ENCODE measurements around the gene ORMDL2. TPM values are rescaled to one million over a fixed set of nuclear protein-coding genes. Genes with fewer than 3 reads are reported as not detected.

ORMDL2 gene
- total and polyA plus RNA-seq, 10 of the 15 experiments (the other 5 are each of a cell fraction or from before 2014, with no cell fraction given), result 15.0 to 135 (median 33.9) TPM

DNA sequence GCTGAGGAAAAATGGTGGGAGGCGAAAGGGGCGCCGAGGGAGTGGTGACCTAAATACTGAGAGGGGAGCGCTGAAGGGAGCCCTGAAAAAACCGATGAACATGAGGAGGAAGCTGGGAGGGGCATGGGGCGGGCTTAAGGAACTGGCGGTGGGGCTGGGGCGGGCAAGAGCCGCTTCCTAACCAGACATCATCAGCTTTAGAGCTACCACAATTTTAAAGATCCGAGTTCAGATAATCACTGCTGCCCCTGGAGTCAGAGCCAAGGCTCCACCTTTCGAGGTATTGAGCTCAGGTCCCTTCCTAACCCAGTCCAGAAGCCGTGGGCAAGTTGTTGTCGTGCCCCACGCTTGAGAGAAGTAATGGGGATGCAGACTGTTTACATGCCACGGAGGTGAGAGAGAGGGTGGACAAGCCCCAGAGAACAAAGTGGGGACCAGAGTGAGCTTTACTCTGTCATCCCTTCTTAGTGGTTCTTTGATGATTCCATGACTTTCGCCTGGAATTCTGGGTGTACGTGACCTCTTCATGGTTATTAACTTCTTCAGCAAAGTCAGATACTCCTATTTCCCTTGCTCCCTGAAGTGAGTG, 393 bp downstream of the ORMDL2 start (continued):
- TF ChIP-seq, protein P1, sequence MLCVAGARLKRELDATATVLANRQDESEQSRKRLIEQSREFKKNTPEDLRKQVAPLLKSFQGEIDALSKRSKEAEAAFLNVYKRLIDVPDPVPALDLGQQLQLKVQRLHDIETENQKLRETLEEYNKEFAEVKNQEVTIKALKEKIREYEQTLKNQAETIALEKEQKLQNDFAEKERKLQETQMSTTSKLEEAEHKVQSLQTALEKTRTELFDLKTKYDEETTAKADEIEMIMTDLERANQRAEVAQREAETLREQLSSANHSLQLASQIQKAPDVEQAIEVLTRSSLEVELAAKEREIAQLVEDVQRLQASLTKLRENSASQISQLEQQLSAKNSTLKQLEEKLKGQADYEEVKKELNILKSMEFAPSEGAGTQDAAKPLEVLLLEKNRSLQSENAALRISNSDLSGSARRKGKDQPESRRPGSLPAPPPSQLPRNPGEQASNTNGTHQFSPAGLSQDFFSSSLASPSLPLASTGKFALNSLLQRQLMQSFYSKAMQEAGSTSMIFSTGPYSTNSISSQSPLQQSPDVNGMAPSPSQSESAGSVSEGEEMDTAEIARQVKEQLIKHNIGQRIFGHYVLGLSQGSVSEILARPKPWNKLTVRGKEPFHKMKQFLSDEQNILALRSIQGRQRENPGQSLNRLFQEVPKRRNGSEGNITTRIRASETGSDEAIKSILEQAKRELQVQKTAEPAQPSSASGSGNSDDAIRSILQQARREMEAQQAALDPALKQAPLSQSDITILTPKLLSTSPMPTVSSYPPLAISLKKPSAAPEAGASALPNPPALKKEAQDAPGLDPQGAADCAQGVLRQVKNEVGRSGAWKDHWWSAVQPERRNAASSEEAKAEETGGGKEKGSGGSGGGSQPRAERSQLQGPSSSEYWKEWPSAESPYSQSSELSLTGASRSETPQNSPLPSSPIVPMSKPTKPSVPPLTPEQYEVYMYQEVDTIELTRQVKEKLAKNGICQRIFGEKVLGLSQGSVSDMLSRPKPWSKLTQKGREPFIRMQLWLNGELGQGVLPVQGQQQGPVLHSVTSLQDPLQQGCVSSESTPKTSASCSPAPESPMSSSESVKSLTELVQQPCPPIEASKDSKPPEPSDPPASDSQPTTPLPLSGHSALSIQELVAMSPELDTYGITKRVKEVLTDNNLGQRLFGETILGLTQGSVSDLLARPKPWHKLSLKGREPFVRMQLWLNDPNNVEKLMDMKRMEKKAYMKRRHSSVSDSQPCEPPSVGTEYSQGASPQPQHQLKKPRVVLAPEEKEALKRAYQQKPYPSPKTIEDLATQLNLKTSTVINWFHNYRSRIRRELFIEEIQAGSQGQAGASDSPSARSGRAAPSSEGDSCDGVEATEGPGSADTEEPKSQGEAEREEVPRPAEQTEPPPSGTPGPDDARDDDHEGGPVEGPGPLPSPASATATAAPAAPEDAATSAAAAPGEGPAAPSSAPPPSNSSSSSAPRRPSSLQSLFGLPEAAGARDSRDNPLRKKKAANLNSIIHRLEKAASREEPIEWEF (IDR thresholded peaks at IDR 0.05; ENCODE audit: insufficient replicate concordance, low read depth, low read length), result no peak

DNA sequence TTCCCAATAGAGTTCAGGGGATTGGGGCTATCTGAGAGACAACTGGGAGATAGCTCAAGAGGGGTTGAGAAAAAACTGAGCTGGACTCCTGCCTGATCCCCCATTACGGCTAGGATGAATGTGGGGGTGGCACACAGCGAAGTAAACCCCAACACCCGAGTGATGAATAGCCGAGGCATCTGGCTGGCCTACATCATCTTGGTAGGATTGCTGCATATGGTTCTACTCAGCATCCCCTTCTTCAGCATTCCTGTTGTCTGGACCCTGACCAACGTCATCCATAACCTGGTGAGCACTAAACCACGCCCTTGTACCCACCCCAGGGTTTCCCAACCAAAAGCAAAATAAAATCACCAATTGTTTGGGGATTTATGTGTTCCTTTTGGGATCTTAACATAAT, 1.0 kb downstream of the ORMDL2 start:
- 63% methylated on average over 6 of the region's 6 CpGs for whole genome bisulfite sequencing (ENCODE audit: insufficient coverage, insufficient replicate concordance, low lambda C conversion rate, missing lambda C conversion rate)
- in situ Hi-C loops (cut with MboI), result no loop called here

More for the DNA sequence above, 1.0 kb downstream of the ORMDL2 start:
- Histone ChIP-seq H3K9me3 (replicated peaks; ENCODE audit: control insufficient read depth, insufficient read depth, low read length) (no peaks in the 10 kb centered on the region), H3K27me3 (replicated peaks in 1 of 2; ENCODE audit: control insufficient read depth in 2 of 2, insufficient read depth in 2 of 2, low read length in 1 of 2) (no peaks in the 10 kb centered on the region), H3K4me2 (ENCODE audit: control insufficient read depth, insufficient read depth) (peak overlapping the region; percentile 58), H3K4me1 (ENCODE audit: control insufficient read depth, insufficient read depth, low read length) (peaks cover 10% of the 10 kb centered on the region; the same call in 1 of the 2 replicates), H2AFZ (ENCODE audit: control insufficient read depth, low read depth, low read length) (no peak overlapping the region), H3K27ac (ENCODE audit: control insufficient read depth, insufficient read depth) (no peak overlapping the region), H3K36me3 (ENCODE audit: control insufficient read depth in 2 of 2, insufficient read depth in 2 of 2, low read length in 1 of 2) (peaks cover 5 to 30% of the 10 kb centered on the region in 2 experiments), H4K20me1 (ENCODE audit: control insufficient read depth, insufficient read depth) (no peaks in the 10 kb centered on the region), H3K79me2 (ENCODE audit: control insufficient read depth, insufficient read depth, low read length) (peaks cover 47% of the 10 kb centered on the region), H3K9ac (ENCODE audit: control insufficient read depth, insufficient read depth, low read length) (peak overlapping the region; percentile 72; the same call in 1 of the 2 replicates), H3K4me3 (peak overlapping the region; percentile 81)
- no peak for ATAC-seq
- intact Hi-C loops (cut with micrococcal nuclease; ENCODE audit: unreplicated experiment), result no loop called here
- TF ChIP-seq EZH2 (IDR thresholded peaks at IDR 0.05; ENCODE audit: borderline replicate concordance, control insufficient read depth, low read depth, low read length), result no peak
- TF ChIP-seq ESRRA (IDR thresholded peaks at IDR 0.05; ENCODE audit: low read length), result no peak
- TF ChIP-seq, protein P2, sequence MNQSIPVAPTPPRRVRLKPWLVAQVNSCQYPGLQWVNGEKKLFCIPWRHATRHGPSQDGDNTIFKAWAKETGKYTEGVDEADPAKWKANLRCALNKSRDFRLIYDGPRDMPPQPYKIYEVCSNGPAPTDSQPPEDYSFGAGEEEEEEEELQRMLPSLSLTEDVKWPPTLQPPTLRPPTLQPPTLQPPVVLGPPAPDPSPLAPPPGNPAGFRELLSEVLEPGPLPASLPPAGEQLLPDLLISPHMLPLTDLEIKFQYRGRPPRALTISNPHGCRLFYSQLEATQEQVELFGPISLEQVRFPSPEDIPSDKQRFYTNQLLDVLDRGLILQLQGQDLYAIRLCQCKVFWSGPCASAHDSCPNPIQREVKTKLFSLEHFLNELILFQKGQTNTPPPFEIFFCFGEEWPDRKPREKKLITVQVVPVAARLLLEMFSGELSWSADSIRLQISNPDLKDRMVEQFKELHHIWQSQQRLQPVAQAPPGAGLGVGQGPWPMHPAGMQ (IDR thresholded peaks at IDR 0.05; ENCODE audit: borderline replicate concordance), result no peak
- no peak for TF ChIP-seq CHD2 (IDR thresholded peaks at IDR 0.05; ENCODE audit: borderline replicate concordance, low read depth, low read length)
- TF ChIP-seq ATF7 (IDR thresholded peaks at IDR 0.05; ENCODE audit: low read depth), result no peak
- TF ChIP-seq PAX5 (IDR thresholded peaks at IDR 0.05; ENCODE audit: borderline replicate concordance, low read depth, low read length), result no peak
- no peak for TF ChIP-seq KDM1A (IDR thresholded peaks at IDR 0.05; ENCODE audit: borderline replicate concordance)
- no peak for TF ChIP-seq BHLHE40 (IDR thresholded peaks at IDR 0.05; ENCODE audit: borderline replicate concordance in 1 of 2, low read depth in 2 of 2, low read length in 1 of 2)
- TF ChIP-seq RB1 (IDR thresholded peaks at IDR 0.05; ENCODE audit: borderline replicate concordance), result no peak
- TF ChIP-seq GABPA (IDR thresholded peaks at IDR 0.05; ENCODE audit: low read depth), result no peak
- no peak for TF ChIP-seq HDAC6 (IDR thresholded peaks at IDR 0.05; ENCODE audit: unreplicated experiment)
- TF ChIP-seq SIX5 (IDR thresholded peaks at IDR 0.05; ENCODE audit: low read depth, low read length, severe bottlenecking), result no peak
- no peak for TF ChIP-seq SP1 (IDR thresholded peaks at IDR 0.05; ENCODE audit: low read depth, low read length)
- TF ChIP-seq POU2F2 (IDR thresholded peaks at IDR 0.05; ENCODE audit: borderline replicate concordance, low read depth, low read length), result no peak
- no peak for TF ChIP-seq SIN3A (IDR thresholded peaks at IDR 0.05; ENCODE audit: low read depth, low read length)
- ChIA-PET POLR2A (interaction anchor here (0.8 to 6.5 kb wide), 13 partner anchors 10 to 155 kb away, joined by 3 to 103 read pairs (median 6); partner anchors contain the start of genes CD63, DGKA, DNAJC14 and PYM1), RAD21 (ENCODE audit: unreplicated experiment) (interaction anchor here (1.7 to 4.2 kb wide), 5 partner anchors 8 to 112 kb away, joined by 12 to 36 read pairs (median 21); partner anchors contain the start of genes DGKA and DNAJC14), SMC1A (ENCODE audit: uncharacterized antibody, unreplicated experiment) (interaction anchor here (0.9 to 6.4 kb wide), 6 partner anchors 8 to 104 kb away, joined by 3 to 41 read pairs (median 16); partner anchors contain the start of gene DNAJC14), CTCF (interaction anchor here (1.0 to 7.2 kb wide), 9 partner anchors 10 to 226 kb away, joined by 3 to 89 read pairs (median 4); partner anchors contain the start of genes DNAJC14 and RAB5B)
- no peak for DNase-seq (ENCODE audit: low read depth, low spot score)
- FAIRE-seq, result no peak
- no TSS peak for BruUV-seq (replicated peaks)

Measured in GM12878 (cell line).